HG02798 (cell line): ENCODE measurements around the gene RPA3.

ENCODE experiments used
- ATAC-seq: cut with Tn5 transposase; IDR thresholded peaks from one replicate; pipeline ENCODE4 v1.9.1; 2021; ENCODE audit warnings: mild to moderate bottlenecking; ENCODE audit not compliant: unreplicated experiment, poor library complexity

Gene RPA3

GRCh38 chr7:7614018-7614741, 104.2 kb downstream of the RPA3 start:
- ATAC-seq: no peak

- no peak for ATAC-seq
Measured at GRCh38 chr7:7613210-7613609, 105.2 kb downstream of the RPA3 start.

- no peak for ATAC-seq
Measured at GRCh38 chr7:7612519-7612918, 105.9 kb downstream of the RPA3 start.

GRCh38 chr7:7609330-7609729, 109.1 kb downstream of the RPA3 start:
- ATAC-seq: no peak

GRCh38 chr7:7607010-7607409, 111.4 kb downstream of the RPA3 start:
- ATAC-seq: no peak

- ATAC-seq: no peak
Measured at GRCh38 chr7:7596176-7596575, 122.2 kb downstream of the RPA3 start.

- ATAC-seq: no peak
Measured at GRCh38 chr7:7595451-7595850, 123.0 kb downstream of the RPA3 start.
